HCT116 (cell line): ENCODE results near the gene MCM9. TPM values are rescaled to one million over a fixed set of nuclear protein-coding genes. Genes with fewer than 3 reads are reported as not detected.

Source experiments
- ATAC-seq: fragments of 200-7000 bp; cut with Tn5 transposase; 2 replicates; pipeline ENCODE4 v1.9.1; 2020; ENCODE audit warnings: mild to moderate bottlenecking, moderate library complexity
- BruUV-seq: library from RNA; stranded (reverse); fragments of 400-500 nt; replicated peaks from 2 replicates; lab custom pipeline; 2021; lab: Mats Ljungman, UMichigan
- CTCF ChIA-PET: fragments of 300-600 bp; sonication (Branson Sonifier 250); formaldehyde crosslinking; loops from one replicate; lab custom pipeline; 2021; ENCODE audit warnings: antibody characterized with exemption; lab: Charles Lee
- POLR2A ChIA-PET: fragments of 300-600, 350-600 bp; sonication (Branson Sonifier 250); formaldehyde crosslinking; loops from one replicate; lab custom pipeline; 2021; ENCODE audit warnings: antibody characterized with exemption; lab: Charles Lee
- RAD21 ChIA-PET, 2 experiments: fragments of 300-600 bp; sonication (Branson Sonifier 250); formaldehyde crosslinking; loops; one replicate each; lab custom pipeline; 2023; ENCODE audit warnings: low total read pairs in 2 of 2; ENCODE audit not compliant: uncharacterized antibody in 2 of 2, unreplicated experiment in 2 of 2, low non-redundant PET in 1 of 2; lab: Charles Lee
- DNase-seq: peaks from one replicate; pipeline ENCODE4 v3.0.0-alpha.2; 2010; ENCODE audit warnings: low read depth, low spot score
- H2AFZ ChIP-seq: fragments of 200-600 bp; shearing (Covaris generic), sonication (generic); 2 replicates; pipeline ENCODE4 v1.6.1; 2017; ENCODE audit warnings: low read depth, mixed run types, mixed read lengths, antibody characterized with exemption, low read length; ENCODE audit not compliant: poor library complexity, severe bottlenecking
- H3K27ac ChIP-seq: 2 replicates; pipeline ENCODE4 v1.5.1; 2012; ENCODE audit warnings: low read depth, low read length
- H3K27me3 ChIP-seq: fragments of 200-600 bp; sonication (generic); 2 replicates; pipeline ENCODE4 v1.6.1; 2016; ENCODE audit warnings: mixed run types, low read length, mixed read lengths; ENCODE audit not compliant: insufficient read depth
- H3K36me3 ChIP-seq, 2 experiments: fragments of 200-500 bp in 1 of 2; fragments of 200-600 bp in 1 of 2; sonication (Bioruptor generic) in 1 of 2; sonication (generic) in 1 of 2; 2 replicates each; pipeline versions ENCODE4 v1.5.1 to v1.6.1; 2014 to 2016; ENCODE audit warnings: low read length in 2 of 2, inconsistent platforms in 1 of 2, mixed read lengths in 1 of 2, mixed run types in 1 of 2; ENCODE audit not compliant: insufficient read depth in 2 of 2, control insufficient read depth in 1 of 2
- H3K4me1 ChIP-seq, 2 experiments: fragments of 200-600 bp in 1 of 2; sonication (generic) in 1 of 2; 2 replicates each; pipeline versions ENCODE4 v1.5.1 to v1.6.1; 2012 to 2017; ENCODE audit warnings: low read length in 2 of 2, inconsistent platforms in 1 of 2, mild to moderate bottlenecking in 1 of 2, mixed read lengths in 1 of 2, mixed run types in 1 of 2, moderate library complexity in 1 of 2; ENCODE audit not compliant: insufficient read depth in 2 of 2, control insufficient read depth in 1 of 2
- H3K4me2 ChIP-seq: fragments of 200-600 bp; sonication (generic); 2 replicates; pipeline ENCODE4 v1.6.1; 2017; ENCODE audit warnings: mixed run types, low read length, mixed read lengths
- H3K4me3 ChIP-seq, 2 experiments: fragments of 200-600 bp in 1 of 2; sonication (generic) in 1 of 2; replicated peaks in 1 of 2; 2 replicates each; pipeline ENCODE4 v1.5.1; 2011 to 2016; ENCODE audit warnings: low read length in 2 of 2, control low read depth in 1 of 2, low read depth in 1 of 2, mild to moderate bottlenecking in 1 of 2, mixed read lengths in 1 of 2, mixed run types in 1 of 2
- H3K79me2 ChIP-seq: fragments of 200-600 bp; sonication (generic); 2 replicates; pipeline ENCODE4 v1.6.1; 2017; ENCODE audit warnings: mild to moderate bottlenecking, mixed run types, low read length, moderate library complexity, mixed read lengths; ENCODE audit not compliant: insufficient read depth
- H3K9ac ChIP-seq: fragments of 200-600 bp; sonication (generic); 2 replicates; pipeline ENCODE4 v1.6.1; 2016; ENCODE audit warnings: low read length, mixed read lengths
- H3K9me2 ChIP-seq: fragments of 200-600 bp; sonication (generic), shearing (Covaris generic); 2 replicates; pipeline ENCODE4 v1.6.1; 2017; ENCODE audit warnings: mixed run types, mild to moderate bottlenecking, moderate library complexity; ENCODE audit not compliant: insufficient read depth
- H3K9me3 ChIP-seq, 2 experiments: fragments of 200-500 bp in 1 of 2; fragments of 200-600 bp in 1 of 2; sonication (Bioruptor generic) in 1 of 2; sonication (generic) in 1 of 2; 2 replicates each; pipeline ENCODE4 v1.6.1; 2014 to 2017; ENCODE audit warnings: low read length in 2 of 2, mixed read lengths in 2 of 2, inconsistent platforms in 1 of 2, low read depth in 1 of 2, mild to moderate bottlenecking in 1 of 2, mixed run types in 1 of 2, moderate library complexity in 1 of 2; ENCODE audit not compliant: control insufficient read depth in 1 of 2, insufficient read depth in 1 of 2
- H4K20me1 ChIP-seq: fragments of 200-600 bp; sonication (generic), shearing (Covaris generic); 2 replicates; pipeline ENCODE4 v1.6.1; 2017; ENCODE audit warnings: mixed run types, mild to moderate bottlenecking, moderate library complexity; ENCODE audit not compliant: insufficient read depth
- CEBPB ChIP-seq: IDR thresholded peaks from 2 replicates; pipeline ENCODE4 v1.6.1; 2012; ENCODE audit warnings: low read depth
- CTCF ChIP-seq, 3 experiments: fragments of 200-600 bp in 1 of 3; sonication (generic) in 1 of 3; IDR thresholded peaks in 2 of 3; conservative IDR thresholded peaks in 1 of 3; 2 replicates each; pipeline ENCODE4 v1.5.1; 2012 to 2017; ENCODE audit warnings: low read depth in 2 of 3, low read length in 2 of 3, antibody characterized with exemption in 1 of 3, borderline replicate concordance in 1 of 3, control low read depth in 1 of 3, mild to moderate bottlenecking in 1 of 3, mixed read lengths in 1 of 3, mixed run types in 1 of 3, moderate library complexity in 1 of 3; ENCODE audit not compliant: insufficient read depth in 1 of 3
- EGR1 ChIP-seq: IDR thresholded peaks from 2 replicates; pipeline ENCODE4 v1.6.1; 2012; ENCODE audit warnings: low read depth
- ELF1 ChIP-seq: IDR thresholded peaks from 2 replicates; pipeline ENCODE4 v1.6.1; 2012; ENCODE audit warnings: low read depth, borderline replicate concordance
- EZH2 ChIP-seq: fragments of 200-600 bp; sonication (generic); IDR thresholded peaks from 2 replicates; pipeline ENCODE4 v1.6.1; 2017; ENCODE audit warnings: antibody characterized with exemption, mixed run types
- MAX ChIP-seq: IDR thresholded peaks from 2 replicates; pipeline ENCODE4 v1.6.1; 2012
- POLR2A ChIP-seq: IDR thresholded peaks from 2 replicates; pipeline ENCODE4 v1.7.0; 2011; ENCODE audit warnings: borderline replicate concordance; ENCODE audit not compliant: insufficient read depth, insufficient read length; ENCODE audit errors: extremely low read depth
- POLR2AphosphoS5 ChIP-seq: IDR thresholded peaks from 2 replicates; pipeline ENCODE4 v1.6.1; 2011; ENCODE audit warnings: mild to moderate bottlenecking, low read depth, low read length, moderate library complexity
- RAD21 ChIP-seq: IDR thresholded peaks from 2 replicates; pipeline ENCODE4 v1.6.1; 2012; ENCODE audit warnings: low read depth, mild to moderate bottlenecking
- SIN3A ChIP-seq: IDR thresholded peaks from 2 replicates; pipeline ENCODE4 v1.6.1; 2012; ENCODE audit warnings: low read depth
- TCF7L2 ChIP-seq: IDR thresholded peaks from 2 replicates; pipeline ENCODE4 v1.7.0; 2011; ENCODE audit warnings: borderline replicate concordance, inconsistent platforms; ENCODE audit not compliant: insufficient read depth, insufficient read length; ENCODE audit errors: extremely low read depth
- ZNF274 ChIP-seq: fragments of 200-500 bp; sonication (Bioruptor generic); IDR thresholded peaks from 2 replicates; pipeline ENCODE4 v1.6.1; 2014; ENCODE audit warnings: mild to moderate bottlenecking, low read depth, low read length, inconsistent platforms
- intact Hi-C: fragments of 100-400 bp; cut with micrococcal nuclease; formaldehyde crosslinking; loops from 2 replicates; pipeline ENCODE4 v1.10.0; 2022
- total RNA-seq: library from RNA; stranded (reverse); gene quantifications from one replicate; pipeline ENCODE4 v1.2.1, GENCODE V29; 2021; ENCODE audit not compliant: unreplicated experiment

Gene MCM9
- total RNA-seq, 1 experiment from 2014 or later: 13.6 TPM

GRCh38 chr6:118875672-118876071 is 59.3 kb downstream of the MCM9 start:
- ATAC-seq (no peak), DNase-seq (no peak)
- Histone ChIP-seq H2AFZ (no peak overlapping the region), H3K4me3 (no peak overlapping the region), H3K36me3 (no peaks in the 10 kb centered on the region), H3K27me3 (no peaks in the 10 kb centered on the region), H3K9ac (no peak overlapping the region), H3K27ac (no peak overlapping the region), H3K4me2 (no peak overlapping the region), H3K9me3 (no peaks in the 10 kb centered on the region), H3K9me2 (no peaks in the 10 kb centered on the region), H3K4me1 (no peaks in the 10 kb centered on the region)
- POLR2A ChIA-PET: no interaction called here
- CTCF ChIA-PET: no interaction called here
- intact Hi-C loops: no loop called here
- TF ChIP-seq TCF7L2: no peak
- TF ChIP-seq RAD21: no peak
- TF ChIP-seq CTCF (IDR thresholded peaks at IDR 0.05 in 2 of 3, conservative IDR thresholded peaks at IDR 0.05 in 1 of 3; ENCODE audit: borderline replicate concordance in 1 of 3, insufficient read depth in 1 of 3, low read depth in 2 of 3, low read length in 2 of 3): no peak
- no peak for TF ChIP-seq POLR2AphosphoS5
- no peak for TF ChIP-seq SIN3A
- TF ChIP-seq EGR1: no peak
- no peak for TF ChIP-seq MAX
- TF ChIP-seq, all 23 proteins: peak for 0
- 0 out of 2 replicates have a peak, but pooled peaks cover 5% of the 10 kb centered on the region for H3K79me2 ChIP-seq
- no TSS peak for BruUV-seq
- RAD21 ChIA-PET: no interaction called here
- no peaks in the 10 kb centered on the region for H4K20me1 ChIP-seq

GRCh38 chr6:118873239-118873638 is 61.7 kb downstream of the MCM9 start:
- Histone ChIP-seq H2AFZ (no peak overlapping the region), H3K4me3 (no peak overlapping the region), H4K20me1 (no peaks in the 10 kb centered on the region), H3K27me3 (no peaks in the 10 kb centered on the region), H3K27ac (no peak overlapping the region), H3K4me2 (no peak overlapping the region), H3K9ac (no peak overlapping the region), H3K36me3 (no peaks in the 10 kb centered on the region), H3K79me2 (0 out of 2 replicates have a peak, but pooled peaks cover 5% of the 10 kb centered on the region), H3K9me2 (no peaks in the 10 kb centered on the region), H3K4me1 (peaks cover 4 to 9% of the 10 kb centered on the region in 2 experiments; a peak in 2 of 4 replicates), H3K9me3 (no peaks in the 10 kb centered on the region)
- no TSS peak for BruUV-seq
- no peak for ATAC-seq
- no peak for DNase-seq
- ChIA-PET CTCF (no interaction called here), POLR2A (no interaction called here), RAD21 (interaction anchor here in 1 of 2 experiments (0.6 kb wide), 1 partner anchor 70 kb away, joined by 3 read pairs; no protein-coding TSS in a partner anchor)
- TF ChIP-seq RAD21 (no peak), POLR2A (no peak), CEBPB (no peak), ELF1 (no peak), MAX (no peak), EZH2 (no peak), ZNF274 (no peak)
- intact Hi-C loops: no loop called here
